Adipocyte (in vitro differentiated cells): ENCODE results near the gene SHPK.

Experiments
- DNase-seq: peaks from one replicate; pipeline ENCODE4 v3.0.0-alpha.2; 2015; ENCODE audit warnings: low read depth
- H3K27me3 ChIP-seq: replicated peaks from 2 replicates; pipeline ENCODE4 v1.7.0; 2013; ENCODE audit warnings: mild to moderate bottlenecking, low read length, moderate library complexity; ENCODE audit not compliant: control insufficient read depth, insufficient read depth
- H3K36me3 ChIP-seq: 2 replicates; pipeline ENCODE4 v1.7.0; 2013; ENCODE audit warnings: low read length, mild to moderate bottlenecking, moderate library complexity; ENCODE audit not compliant: control insufficient read depth, insufficient read depth, severe bottlenecking
- H3K4me1 ChIP-seq: 2 replicates; pipeline ENCODE4 v1.7.0; 2013; ENCODE audit warnings: mild to moderate bottlenecking, low read length, moderate library complexity; ENCODE audit not compliant: control insufficient read depth, insufficient read depth
- H3K4me3 ChIP-seq: 2 replicates; pipeline ENCODE4 v1.7.0; 2013; ENCODE audit warnings: mild to moderate bottlenecking, low read length, moderate library complexity
- H3K9ac ChIP-seq: 2 replicates; pipeline ENCODE4 v1.7.0; 2013; ENCODE audit warnings: mild to moderate bottlenecking, low read length, moderate library complexity
- H3K9me3 ChIP-seq: 2 replicates; pipeline ENCODE4 v1.7.0; 2013; ENCODE audit warnings: mild to moderate bottlenecking, low read length, moderate library complexity; ENCODE audit not compliant: control insufficient read depth

Gene SHPK

GRCh38 chr17:3672571-3672970 is 36.5 kb upstream of the SHPK start:
- H3K4me1 ChIP-seq, result peaks cover 10% of the 10 kb centered on the region
- no peaks in the 10 kb centered on the region for H3K36me3 ChIP-seq

GRCh38 chr17:3669548-3669947 is 33.5 kb upstream of the SHPK start:
- Histone ChIP-seq H3K4me1 (peaks cover 24% of the 10 kb centered on the region), H3K27me3 (no peaks in the 10 kb centered on the region), H3K4me3 (peak overlapping the region; percentile 88), H3K36me3 (peaks cover 4% of the 10 kb centered on the region), H3K9me3 (no peaks in the 10 kb centered on the region), H3K9ac (peak overlapping the region; percentile 93)
- DNase-seq, result peak; percentile 4

More at GRCh38 chr17:3672571-3672970, 36.5 kb upstream of the SHPK start:
- H3K9me3 ChIP-seq, result no peaks in the 10 kb centered on the region
- H3K9ac ChIP-seq, result no peak overlapping the region
- H3K27me3 ChIP-seq, result no peaks in the 10 kb centered on the region
- no peak overlapping the region for H3K4me3 ChIP-seq
- no peak for DNase-seq

DNA sequence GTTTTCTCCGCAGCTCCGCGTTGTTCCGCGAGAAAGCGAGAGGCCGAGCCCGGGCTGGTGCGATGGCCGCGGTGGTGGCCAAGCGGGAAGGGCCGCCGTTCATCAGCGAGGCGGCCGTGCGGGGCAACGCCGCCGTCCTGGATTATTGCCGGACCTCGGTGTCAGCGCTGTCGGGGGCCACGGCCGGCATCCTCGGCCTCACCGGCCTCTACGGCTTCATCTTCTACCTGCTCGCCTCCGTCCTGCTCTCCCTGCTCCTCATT is 33.0 kb upstream of the SHPK start:
- DNase-seq, result no peak
- peak overlapping the region; percentile 93 for H3K9ac ChIP-seq
- H3K4me3 ChIP-seq, result peak overlapping the region; percentile 88
- H3K27me3 ChIP-seq, result no peaks in the 10 kb centered on the region
- H3K4me1 ChIP-seq, result peaks cover 24% of the 10 kb centered on the region
- H3K9me3 ChIP-seq, result no peaks in the 10 kb centered on the region
- peaks cover 10% of the 10 kb centered on the region for H3K36me3 ChIP-seq

DNA sequence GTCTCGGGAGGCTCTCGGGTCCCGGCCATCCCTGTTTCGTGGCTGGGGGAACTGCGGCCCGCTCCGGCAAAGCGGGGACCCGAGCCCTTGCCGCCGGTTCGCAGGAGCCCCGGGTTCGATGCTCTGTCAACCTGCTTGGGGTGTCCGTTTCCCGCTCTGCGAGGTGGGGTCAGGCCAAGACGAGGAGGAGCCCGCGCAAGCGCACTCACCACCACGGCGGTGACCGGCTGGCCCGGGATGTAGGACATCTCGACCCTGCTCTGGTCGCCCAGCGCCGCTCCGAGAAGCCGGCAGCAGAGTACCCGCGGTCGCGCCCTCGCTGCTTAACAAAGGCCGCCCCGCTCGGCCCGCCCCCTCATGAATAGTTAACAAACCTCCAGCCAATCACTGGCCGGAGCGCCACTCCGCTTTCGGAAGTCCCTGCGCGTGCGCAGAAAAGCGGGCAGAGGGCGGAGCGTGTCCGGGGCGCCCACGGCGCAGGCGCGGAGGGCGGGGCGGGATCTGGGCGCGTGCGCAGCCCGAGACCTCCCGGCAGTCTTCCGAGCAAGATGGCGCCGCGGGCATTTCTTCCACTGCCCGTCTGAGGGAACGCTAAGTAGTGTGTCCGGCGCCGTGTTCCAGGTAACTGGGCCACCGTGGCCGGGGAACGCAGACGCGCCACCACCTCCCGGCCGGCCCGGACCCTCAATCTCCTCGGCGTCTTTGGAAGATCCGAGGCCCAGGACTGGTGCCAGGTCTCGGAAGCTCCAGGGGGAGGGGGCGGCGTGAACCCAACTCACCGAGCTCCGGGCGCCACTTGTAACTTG is 32.4 kb upstream of the SHPK start, which contains the start of the genes EMC6 and TAX1BP3:
Gene EMC6, plus strand, starts transcription at position 534 of the 806 bp plus-strand sequence. CDS start 335 bp downstream, outside the sequence.
Gene TAX1BP3, minus strand, starts transcription at position 300 of the 806 bp plus-strand sequence. Its CDS starts 52 bp downstream, at position 248.
- peak; percentile 100 for DNase-seq
- Histone ChIP-seq H3K27me3 (no peaks in the 10 kb centered on the region), H3K36me3 (peaks cover 15% of the 10 kb centered on the region), H3K4me3 (peak within 1 kb of the TSS; percentile 88), H3K9me3 (no peaks in the 10 kb centered on the region), H3K4me1 (peaks cover 24% of the 10 kb centered on the region), H3K9ac (peak within 1 kb of the TSS; percentile 93)

GRCh38 chr17:3667366-3668278 is 31.6 kb upstream of the SHPK start:
- peak; percentile 98 for DNase-seq
- peak overlapping the region; percentile 88 for H3K4me3 ChIP-seq

DNA sequence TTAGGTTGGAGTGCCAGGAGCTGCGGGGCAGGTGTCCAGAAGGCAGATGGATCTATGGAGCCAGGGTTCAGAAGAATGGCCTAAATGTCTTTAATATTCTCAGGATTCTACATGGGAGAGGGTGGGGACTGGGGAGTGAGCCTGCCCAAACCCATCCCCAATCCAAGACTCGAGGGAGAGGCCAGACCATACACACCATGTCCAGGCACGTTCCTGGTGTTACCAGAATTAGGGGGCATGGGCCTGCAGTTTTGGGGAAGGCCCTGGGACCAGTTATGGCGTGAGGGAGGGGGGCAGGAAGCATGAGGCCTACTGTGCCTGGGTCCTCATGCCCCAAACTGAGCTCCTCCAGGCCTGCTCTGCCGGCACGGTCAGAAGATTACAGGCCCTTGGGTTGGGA is 30.5 kb upstream of the SHPK start:
- H3K9ac ChIP-seq, result peak overlapping the region; percentile 64
- peaks cover 24% of the 10 kb centered on the region for H3K4me1 ChIP-seq
- no peak for DNase-seq
- H3K9me3 ChIP-seq, result no peaks in the 10 kb centered on the region
- H3K4me3 ChIP-seq, result peak overlapping the region; percentile 88
- H3K27me3 ChIP-seq, result no peaks in the 10 kb centered on the region
- peaks cover 30% of the 10 kb centered on the region for H3K36me3 ChIP-seq

More at GRCh38 chr17:3667366-3668278, 31.6 kb upstream of the SHPK start:
- peak overlapping the region; percentile 93 for H3K9ac ChIP-seq
- H3K27me3 ChIP-seq, result no peaks in the 10 kb centered on the region
- peaks cover 22% of the 10 kb centered on the region for H3K36me3 ChIP-seq
- no peaks in the 10 kb centered on the region for H3K9me3 ChIP-seq
- peaks cover 24% of the 10 kb centered on the region for H3K4me1 ChIP-seq

DNA sequence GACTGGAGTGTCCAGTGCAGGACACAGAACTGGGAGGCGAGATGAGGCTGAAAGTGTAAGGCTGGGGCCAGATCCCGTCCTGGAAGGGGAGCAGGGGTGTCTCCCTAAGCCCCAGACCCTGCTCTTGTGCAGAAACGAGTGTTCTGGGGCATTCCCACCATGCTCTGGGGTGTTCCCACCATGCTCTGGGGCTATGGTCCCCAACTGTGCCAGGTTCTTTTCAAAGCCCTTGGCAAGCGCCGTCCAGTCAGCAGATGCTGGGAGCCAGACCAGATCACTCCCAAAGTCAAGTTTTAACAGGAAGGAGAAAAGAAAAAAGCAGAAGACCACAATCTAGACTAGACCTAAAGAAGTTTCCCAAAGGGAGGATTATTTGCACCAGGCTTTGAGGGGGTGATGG is 29.8 kb upstream of the SHPK start:
- Histone ChIP-seq H3K4me1 (peaks cover 24% of the 10 kb centered on the region), H3K36me3 (peaks cover 35% of the 10 kb centered on the region), H3K9me3 (no peaks in the 10 kb centered on the region), H3K27me3 (no peaks in the 10 kb centered on the region), H3K9ac (peak overlapping the region; percentile 64), H3K4me3 (no peak overlapping the region)
- DNase-seq, result no peak

GRCh38 chr17:3663102-3664011 is 27.3 kb upstream of the SHPK start:
- H3K4me3 ChIP-seq, result no peak overlapping the region
- no peak overlapping the region for H3K9ac ChIP-seq
- DNase-seq, result no peak
- H3K27me3 ChIP-seq, result no peaks in the 10 kb centered on the region
- H3K9me3 ChIP-seq, result no peaks in the 10 kb centered on the region
- peaks cover 38% of the 10 kb centered on the region for H3K4me1 ChIP-seq
- H3K36me3 ChIP-seq, result peaks cover 35% of the 10 kb centered on the region

DNA sequence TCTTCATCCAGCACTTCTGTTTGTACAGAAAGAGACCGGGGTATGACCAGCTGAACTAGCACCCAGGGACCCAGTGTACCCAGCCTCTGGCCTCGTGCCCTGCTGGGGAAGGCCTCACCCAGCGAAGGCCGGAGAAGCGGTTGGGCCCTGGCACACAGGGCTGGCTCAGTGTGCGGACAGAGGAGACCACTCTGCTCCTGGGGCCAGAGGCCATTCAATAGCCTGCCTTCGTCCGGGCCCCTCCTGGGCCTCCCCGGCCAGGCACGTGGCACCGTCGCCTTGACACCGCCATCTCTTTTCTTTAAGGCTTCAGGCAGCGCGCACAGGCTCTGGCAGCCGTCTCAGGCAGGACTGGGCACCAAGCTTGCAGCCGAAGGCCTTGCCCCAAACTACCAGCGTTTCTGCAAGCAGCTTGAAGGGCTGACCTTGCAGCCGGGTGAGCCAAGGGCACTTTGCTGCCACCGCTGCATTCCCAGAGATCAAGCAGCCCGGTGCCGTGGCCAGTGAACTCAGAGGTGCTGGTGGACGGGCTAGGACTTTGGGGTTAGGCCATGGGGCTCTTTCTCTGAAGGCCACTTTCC is 24.4 kb upstream of the SHPK start:
- no peak for DNase-seq
- Histone ChIP-seq H3K9me3 (no peaks in the 10 kb centered on the region), H3K9ac (peak overlapping the region; percentile 24), H3K27me3 (no peaks in the 10 kb centered on the region), H3K36me3 (peaks cover 35% of the 10 kb centered on the region), H3K4me3 (no peak overlapping the region), H3K4me1 (peaks cover 26% of the 10 kb centered on the region)

GRCh38 chr17:3659541-3660111 is 23.6 kb upstream of the SHPK start:
- peak; percentile 78 for DNase-seq

More at GRCh38 chr17:3659541-3660111, 23.6 kb upstream of the SHPK start:
- peaks cover 31% of the 10 kb centered on the region for H3K36me3 ChIP-seq
- peak overlapping the region; percentile 26 for H3K4me3 ChIP-seq
- H3K4me1 ChIP-seq, result peaks cover 26% of the 10 kb centered on the region
- no peaks in the 10 kb centered on the region for H3K9me3 ChIP-seq
- no peaks in the 10 kb centered on the region for H3K27me3 ChIP-seq
- peak overlapping the region; percentile 77 for H3K9ac ChIP-seq
